Left forelimb (tissue), 1 donor: ENCODE results near the gene B9D2.
"Not testable (repeated sequence)": the region's sequence is repeated elsewhere in the genome, so short reads cannot be mapped to it uniquely, and the experiment has no call there.

ENCODE experiments used
- DNase-seq: peaks from one replicate; pipeline ENCODE4 v3.0.0-alpha.2; 2018; ENCODE audit warnings: low spot score

B9D2 gene

GRCh38 chr19:41355035-41355434 is 8.9 kb downstream of the B9D2 start:
- no peak for DNase-seq

- no peak for DNase-seq
Observed at GRCh38 chr19:41354343-41354953, 9.5 kb downstream of the B9D2 start.

- DNase-seq, result peak; percentile 87
Observed at GRCh38 chr19:41353466-41354342, 10.2 kb downstream of the B9D2 start, which contains the start of gene TGFB1. TGFB1 (minus strand) TSS chr19:41353922; CDS start chr19:41353044, 878 bp downstream.

GRCh38 chr19:41352609-41353465 is 11.1 kb downstream of the B9D2 start:
- no peak for DNase-seq

- no peak for DNase-seq
Observed at GRCh38 chr19:41352279-41352608, 11.7 kb downstream of the B9D2 start.

- DNase-seq, result no peak
Observed at GRCh38 chr19:41351339-41352245, 12.4 kb downstream of the B9D2 start.

- DNase-seq, result no peak
Observed at GRCh38 chr19:41350735-41351338, 13.1 kb downstream of the B9D2 start.

- not testable (repeated sequence) for DNase-seq
Observed at GRCh38 chr19:41346916-41347315, 17.0 kb downstream of the B9D2 start.

GRCh38 chr19:41344162-41344561 is 19.8 kb downstream of the B9D2 start:
- DNase-seq, result no peak

GRCh38 chr19:41341669-41342490 is 22.1 kb downstream of the B9D2 start:
- no peak for DNase-seq

GRCh38 chr19:41339936-41340335 is 24.0 kb downstream of the B9D2 start:
- DNase-seq, result no peak

- no peak for DNase-seq
Observed at GRCh38 chr19:41335467-41335866, 28.5 kb downstream of the B9D2 start.

GRCh38 chr19:41334793-41335192 is 29.2 kb downstream of the B9D2 start:
- DNase-seq, result no peak

- DNase-seq, result no peak
Observed at GRCh38 chr19:41332468-41332867, 31.5 kb downstream of the B9D2 start.

- DNase-seq, result no peak
Observed at GRCh38 chr19:41332000-41332399, 31.9 kb downstream of the B9D2 start.

GRCh38 chr19:41330946-41331678 is 32.8 kb downstream of the B9D2 start:
- DNase-seq, result no peak

GRCh38 chr19:41330481-41330880 is 33.5 kb downstream of the B9D2 start:
- DNase-seq, result no peak

- DNase-seq, result no peak
Observed at GRCh38 chr19:41328842-41329225, 35.1 kb downstream of the B9D2 start.

GRCh38 chr19:41328157-41328841 is 35.6 kb downstream of the B9D2 start:
- DNase-seq, result no peak
